NCI-H1105 (cell line): ENCODE results near the gene ARL5C.
"Not testable (repeated sequence)": the region's sequence is repeated elsewhere in the genome, so short reads cannot be mapped to it uniquely, and the experiment has no call there.

Experiments
- DNase-seq: peaks from one replicate; lab custom pipeline; 2025; lab: John Stamatoyannopoulos, UW

The ARL5C gene

DNA sequence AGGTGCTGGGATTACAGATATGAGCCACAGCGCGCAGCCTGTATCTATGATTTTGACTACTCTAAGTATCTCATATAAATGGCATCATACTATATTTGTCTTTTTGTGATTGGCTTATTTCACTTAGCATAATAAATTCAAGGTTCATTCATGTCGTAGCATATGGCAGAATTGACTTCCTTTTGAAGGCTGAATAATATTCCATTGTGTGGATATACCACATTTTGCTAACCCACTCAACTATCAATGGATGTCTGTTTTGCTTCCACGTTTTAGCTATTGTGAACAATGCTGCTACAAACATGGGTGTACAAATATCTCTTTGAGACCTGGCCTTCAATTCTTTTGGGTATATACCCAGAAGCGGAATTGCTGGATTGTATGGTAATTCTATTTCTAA, 24.7 kb downstream of the ARL5C start:
- DNase-seq = no peak

DNA sequence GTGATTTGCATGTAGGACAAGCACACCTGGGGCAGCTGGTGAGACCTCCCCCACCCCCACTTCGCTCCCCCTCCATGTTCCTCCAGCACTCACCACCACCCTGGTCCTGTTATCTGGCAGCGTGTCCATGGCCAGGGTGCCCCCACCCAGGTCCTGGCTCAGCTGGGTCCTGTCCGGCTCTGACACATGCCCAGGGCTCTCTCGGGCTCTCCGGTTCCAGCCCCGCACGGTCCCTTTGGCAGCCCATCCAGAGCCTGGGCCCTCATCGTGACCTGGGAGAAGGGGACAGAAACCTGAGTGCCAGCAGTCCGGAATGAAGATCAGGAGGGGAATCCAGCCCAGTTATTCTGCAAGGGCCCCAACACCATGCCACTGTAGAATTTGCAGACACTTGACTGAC, 26.4 kb downstream of the ARL5C start:
- no peak for DNase-seq

DNA sequence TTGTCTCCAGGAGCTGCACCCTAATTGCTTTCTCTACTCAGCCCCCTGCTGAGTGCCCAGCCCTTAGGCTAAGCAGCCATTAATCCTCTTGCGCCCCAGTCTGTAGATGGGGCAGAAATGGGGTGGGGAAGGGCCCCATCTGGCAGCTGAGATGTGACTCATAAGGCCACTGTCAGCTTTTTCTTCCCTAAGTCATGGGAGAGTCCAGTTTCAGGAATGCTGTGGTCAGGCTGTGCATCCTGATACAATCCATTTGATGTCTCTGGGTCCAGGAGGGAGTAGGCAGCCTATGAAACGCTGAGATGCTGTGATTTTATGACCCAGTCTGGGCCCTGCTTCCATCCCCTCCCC, 26.8 kb downstream of the ARL5C start:
- no peak for DNase-seq

DNA sequence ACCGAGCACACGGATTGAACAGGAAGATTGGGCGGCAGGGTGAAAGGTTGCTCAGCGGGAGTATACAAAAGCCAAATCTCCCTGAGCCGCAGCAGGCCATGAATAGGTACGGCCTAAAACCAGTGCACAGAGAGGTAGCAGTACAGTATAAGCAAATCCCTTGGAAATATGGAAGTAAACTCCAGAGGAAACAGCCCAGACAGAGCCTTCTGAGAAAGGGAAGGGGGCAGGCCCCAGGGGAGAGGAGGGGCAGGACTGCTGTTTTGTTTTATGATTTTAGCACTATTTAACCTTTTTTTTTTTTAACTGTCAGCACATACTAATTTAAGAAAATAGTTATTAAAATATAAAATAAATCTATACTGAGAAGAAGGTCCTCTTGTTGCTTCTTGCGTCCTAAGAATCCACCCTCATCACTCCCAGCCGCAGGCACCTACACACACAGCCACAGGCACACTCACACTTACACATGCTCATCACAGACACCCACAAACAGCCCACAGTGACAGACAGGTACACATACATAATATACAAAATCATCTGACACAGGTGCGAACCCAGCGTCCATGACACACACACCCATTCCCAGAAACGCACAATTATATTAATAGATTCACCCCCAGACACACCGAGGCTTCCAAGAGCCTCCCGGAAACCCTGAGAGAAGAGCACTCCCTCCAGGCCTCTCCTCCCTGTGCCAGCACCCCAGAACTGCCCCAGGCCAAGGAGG, 27.4 kb downstream of the ARL5C start:
- DNase-seq = no peak

DNA sequence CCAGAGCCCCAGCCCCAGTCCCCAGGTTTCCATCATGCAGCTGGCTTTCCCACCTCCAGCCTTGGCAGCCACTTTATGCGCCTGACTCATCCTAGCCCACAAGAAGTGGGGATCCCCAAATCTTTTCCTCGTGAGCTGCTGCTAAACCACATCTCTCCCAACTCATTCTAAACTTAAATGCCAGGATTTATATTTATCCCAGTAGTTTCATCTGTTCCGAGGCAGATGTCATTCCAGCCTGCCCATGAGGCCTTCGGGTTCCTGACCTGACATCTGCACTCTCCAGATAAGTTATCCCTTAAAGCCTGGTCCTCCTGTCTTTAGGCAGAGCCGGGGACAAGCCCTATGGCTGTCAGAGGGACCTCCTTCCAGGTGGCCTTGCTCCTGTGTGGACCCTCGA, 31.1 kb downstream of the ARL5C start:
- no peak for DNase-seq

DNA sequence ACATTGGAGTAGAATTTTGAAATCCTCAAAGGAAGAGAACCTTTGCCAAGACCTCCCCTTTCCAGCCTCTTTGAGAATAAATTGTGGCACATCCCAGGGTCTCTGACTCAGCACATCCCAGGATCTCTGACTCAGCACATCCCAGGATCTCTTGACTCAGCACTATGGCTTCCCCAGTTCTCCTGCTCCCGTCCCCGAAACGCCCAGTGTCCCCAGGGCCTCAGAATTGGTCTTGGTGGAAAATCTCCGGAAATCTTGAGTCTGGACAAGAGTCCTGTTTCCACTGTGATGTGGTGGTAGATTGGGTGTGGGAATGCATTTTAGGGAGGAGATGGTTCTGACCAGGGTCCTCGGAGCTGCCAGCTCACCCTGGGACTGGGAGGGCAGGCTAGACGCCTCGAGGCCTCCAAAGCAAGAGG, 33.8 kb downstream of the ARL5C start:
- DNase-seq = no peak

DNA sequence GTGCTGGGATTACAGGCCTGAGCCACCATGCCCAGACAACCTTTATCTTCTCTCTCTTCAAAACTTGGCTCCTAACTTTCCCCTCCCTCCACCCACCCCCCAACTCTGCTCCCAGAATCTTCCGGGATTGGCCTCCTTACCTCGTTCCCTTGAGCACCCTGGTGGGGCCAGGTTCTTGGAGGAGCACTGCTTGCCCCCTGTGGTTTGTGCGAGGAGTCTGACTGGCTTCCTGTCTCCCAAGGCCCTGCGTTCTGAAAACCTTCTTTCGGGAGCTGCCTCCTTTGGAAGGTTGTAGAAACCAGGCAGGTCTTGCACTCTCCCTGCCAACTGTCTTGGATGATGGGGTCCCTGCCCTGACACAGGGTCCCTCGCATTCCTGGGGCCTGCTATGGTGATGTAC, 34.3 kb downstream of the ARL5C start:
- DNase-seq = no peak

DNA sequence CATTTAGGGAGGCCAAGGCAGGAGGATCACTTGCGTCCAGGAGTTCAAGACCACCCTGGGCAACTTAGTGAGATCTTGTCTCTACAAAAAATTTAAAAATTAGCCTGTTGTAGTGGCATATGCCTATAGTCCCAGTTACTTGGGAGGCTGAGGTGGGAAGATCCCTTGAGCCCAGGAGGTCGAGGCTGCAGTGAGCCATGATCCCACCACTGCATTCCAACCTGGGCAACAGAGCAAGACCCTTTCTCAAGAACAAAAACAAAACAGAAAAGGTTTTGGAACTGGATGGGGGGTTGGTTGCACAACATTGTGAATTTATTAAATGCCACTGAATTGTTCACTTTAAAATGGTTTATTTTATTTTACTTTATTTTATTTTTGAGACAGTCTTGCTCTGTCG, 35.8 kb downstream of the ARL5C start:
- no peak for DNase-seq

DNA sequence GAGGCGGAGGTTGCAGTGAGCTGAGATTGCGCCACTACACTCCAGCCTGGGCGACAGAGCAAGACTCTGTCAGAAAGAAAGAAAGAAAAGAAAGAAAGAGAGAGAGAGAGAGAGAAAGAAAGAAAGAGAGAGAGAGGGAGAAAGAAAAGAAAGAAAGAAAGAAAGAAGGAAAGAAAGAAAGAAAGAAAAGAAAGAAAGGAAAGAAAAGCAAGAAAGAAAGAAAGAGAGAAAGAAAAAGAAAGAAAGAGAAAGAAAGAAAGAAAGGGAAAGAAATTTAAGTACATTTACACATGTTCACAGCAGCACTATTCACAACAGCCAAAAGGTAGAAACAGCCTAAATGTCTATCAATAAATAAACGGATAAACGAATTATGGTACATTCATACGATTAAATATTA, 36.4 kb downstream of the ARL5C start:
- DNase-seq = not testable (repeated sequence)

DNA sequence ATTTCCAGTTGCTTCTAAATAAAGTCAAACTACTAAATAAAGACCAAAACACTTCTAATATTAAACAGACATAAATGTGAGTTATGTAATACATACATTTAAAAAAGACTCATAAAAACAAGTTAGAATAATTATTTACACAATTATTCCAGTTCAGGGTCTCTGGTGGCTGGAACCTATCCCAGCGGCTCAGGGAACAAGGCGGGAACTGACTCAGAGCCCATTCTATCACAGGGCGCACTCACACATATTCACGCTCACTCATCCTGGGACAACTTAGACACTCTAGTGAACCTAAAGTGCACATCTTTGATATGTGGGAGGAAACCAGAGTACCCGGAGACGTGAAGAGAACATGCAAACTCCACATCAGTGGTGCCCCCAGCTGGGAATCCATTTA, 39.5 kb downstream of the ARL5C start:
- DNase-seq = no peak

DNA sequence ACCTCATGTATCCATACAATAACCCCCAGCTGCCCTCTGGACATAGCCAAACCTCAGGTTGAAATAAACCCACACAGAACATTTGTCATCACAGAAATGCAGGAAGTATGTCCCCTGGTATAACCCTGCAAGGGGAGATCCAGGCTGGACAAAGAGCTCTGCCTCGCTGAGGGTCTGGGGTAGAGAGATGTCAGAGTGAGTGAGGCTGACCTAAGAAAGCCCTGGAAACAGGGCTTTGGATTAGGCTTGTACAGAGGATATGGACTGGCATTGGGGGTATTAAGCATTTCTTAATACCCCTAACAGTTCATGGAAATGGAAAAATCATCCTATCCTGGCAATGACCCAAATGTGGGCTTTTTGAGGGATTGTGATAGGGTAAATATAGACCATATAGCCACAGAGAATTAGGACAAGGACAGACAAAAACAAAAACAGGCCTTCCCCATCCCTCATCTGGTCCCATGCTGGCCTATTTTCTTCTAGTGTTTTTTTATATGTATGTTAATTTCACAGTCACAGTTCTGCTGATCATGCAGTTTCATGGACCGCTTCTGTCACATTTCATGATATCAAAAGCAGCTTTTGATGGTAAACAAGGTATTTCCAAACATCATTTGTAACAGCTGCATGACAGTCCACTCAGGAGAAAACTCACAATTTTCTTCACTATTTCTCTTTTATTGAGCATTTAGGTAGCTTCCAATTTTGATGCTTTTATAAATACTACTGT, 40.7 kb downstream of the ARL5C start:
- no peak for DNase-seq

DNA sequence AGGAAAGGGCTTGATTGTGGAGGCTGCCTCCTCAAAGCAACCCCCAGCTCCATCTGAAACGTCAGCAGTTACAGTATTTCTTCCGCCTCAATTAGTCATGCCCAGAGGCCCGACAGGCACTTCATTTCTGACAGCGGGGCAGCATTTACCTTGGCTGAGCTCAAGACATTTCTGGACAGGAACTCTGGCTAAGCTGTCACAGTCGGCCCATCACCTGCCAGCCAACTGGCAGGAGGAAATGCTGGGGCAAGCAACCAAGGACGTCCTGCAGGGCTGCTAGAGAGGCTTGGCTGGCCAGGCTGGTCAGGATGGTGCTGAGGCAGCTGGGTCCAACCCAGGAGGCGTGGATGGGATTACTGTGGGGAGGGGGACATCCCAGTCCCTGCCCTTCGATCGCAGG, 42.3 kb downstream of the ARL5C start:
- no peak for DNase-seq

DNA sequence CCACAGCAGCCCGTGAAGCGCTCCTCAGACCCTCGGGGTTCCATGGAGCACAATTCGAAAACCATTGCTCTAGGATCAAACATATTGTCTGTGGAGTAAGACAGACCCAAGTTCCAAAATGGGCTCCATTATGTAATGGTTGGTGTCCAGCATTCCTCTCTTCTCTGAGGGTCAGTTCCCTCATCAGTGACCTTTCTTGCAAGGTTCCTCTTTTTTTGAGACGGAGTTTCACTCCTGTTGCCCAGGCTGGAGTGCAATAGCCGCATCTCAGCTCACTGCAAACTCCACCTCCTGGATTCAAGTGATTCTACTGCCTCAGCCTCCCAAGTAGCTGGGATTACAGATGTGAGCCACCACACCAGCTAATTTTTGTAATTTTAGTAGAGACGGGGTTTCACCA, 43.0 kb downstream of the ARL5C start:
- no peak for DNase-seq

DNA sequence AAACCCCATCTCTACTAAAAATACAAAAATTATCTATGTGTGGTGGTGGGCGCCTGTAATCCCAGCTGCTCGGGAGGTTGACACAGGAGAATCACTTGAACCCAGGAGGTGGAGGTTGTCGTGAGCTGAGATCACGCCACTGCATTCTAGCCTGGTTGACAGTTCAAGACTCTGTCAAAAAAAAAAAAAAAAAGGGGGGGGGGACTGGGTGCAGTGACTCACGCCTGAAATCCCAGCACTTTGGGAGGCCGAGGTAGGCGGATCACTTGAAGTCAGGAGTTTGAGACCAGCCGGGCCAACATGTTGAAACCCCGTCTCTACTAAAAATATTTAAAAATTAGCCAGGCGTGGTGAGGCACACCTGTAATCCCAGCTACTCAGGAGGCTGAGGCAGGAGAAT, 44.0 kb downstream of the ARL5C start:
- not testable (repeated sequence) for DNase-seq

DNA sequence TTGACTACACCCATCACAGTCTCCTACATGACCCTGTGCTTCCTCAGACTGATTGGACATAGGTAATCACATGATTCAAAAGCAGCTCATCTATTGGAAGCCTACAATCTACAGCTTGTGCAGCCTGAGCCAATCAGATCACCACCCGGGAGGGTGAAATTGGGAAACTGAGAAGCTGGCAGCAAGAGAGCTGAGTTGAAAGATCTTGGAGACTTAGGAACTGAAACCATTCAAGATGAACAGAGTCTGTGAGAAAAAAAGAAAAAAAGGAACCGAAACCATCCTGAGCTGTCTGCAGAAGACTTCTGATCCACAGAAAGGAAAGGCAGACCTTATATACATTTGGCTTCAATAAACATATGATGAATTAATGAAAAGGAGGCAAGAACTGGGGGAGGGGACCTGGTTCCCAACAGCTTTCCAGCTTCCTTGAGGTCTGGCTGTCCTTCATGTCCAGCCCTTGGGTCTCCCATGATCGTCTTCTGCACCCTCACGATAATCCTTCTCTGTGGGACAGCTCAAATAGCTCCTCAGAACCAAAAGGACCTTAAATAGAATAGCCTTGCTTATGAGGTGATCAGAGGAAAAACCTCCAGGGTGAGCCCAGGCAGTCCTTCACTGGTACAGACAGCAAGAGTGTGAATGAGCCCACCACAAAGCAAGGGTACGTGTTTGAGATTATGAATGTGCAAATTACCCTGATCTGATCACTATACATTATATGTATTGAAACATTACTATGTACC, 47.1 kb downstream of the ARL5C start:
- no peak for DNase-seq

DNA sequence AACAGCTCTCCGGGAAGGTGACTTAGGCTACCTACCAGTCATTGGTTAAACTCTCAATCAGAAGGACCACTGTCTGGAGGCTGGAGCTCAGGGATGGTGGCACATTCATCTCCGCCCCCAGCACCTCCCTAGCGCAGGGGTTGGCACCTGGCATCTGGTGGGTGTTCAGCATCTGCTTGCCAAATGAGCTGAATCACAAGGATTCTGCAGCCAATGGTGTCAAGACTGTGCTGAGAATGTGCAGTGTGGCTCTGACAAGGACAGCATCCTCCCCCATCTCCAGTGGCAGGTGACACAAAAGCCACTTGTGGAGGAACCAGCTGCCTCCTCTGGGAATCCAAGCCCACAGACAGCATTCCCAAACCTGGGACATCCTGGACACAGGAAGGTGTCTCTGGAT, 49.7 kb downstream of the ARL5C start:
- DNase-seq = no peak

DNA sequence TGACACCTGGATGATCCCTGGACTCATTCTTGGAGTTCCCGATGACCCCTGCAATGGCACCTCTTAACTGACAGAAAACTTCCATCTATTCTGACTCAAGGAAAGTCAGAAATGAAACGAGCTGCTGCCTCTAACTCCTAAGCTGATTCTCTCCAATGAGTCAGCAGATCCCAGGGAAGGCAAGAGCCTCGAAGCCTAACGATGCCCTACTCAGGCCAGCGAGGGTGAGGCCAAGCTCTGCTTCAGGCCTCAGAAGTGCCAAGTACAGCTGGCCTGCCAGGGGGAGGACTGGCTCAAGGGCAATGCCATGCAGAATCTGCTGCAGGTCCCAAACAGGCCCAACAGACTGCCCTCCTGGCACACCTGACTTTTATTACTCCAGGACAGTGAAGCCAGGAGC, 50.8 kb downstream of the ARL5C start:
- DNase-seq = no peak

DNA sequence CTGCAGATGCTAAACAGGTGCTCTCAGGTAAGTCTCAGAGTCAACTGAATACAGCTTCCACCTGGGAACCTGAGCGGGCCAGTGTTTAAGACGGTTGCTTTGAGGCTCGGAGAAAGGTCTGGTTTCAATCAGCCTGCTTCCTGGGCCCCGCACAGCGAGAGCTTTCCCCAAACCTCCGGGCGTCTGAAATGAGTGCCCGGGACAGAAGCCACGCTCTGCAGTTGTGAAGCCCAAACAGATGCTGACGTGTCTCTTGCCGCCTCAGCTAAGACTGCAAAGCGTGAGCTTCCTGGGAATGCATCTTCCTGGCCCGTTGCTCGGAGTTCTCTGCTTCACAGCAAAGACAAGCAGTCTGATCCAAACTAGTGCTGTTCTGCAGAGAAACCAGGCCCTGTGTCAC, 51.2 kb downstream of the ARL5C start:
- no peak for DNase-seq

DNA sequence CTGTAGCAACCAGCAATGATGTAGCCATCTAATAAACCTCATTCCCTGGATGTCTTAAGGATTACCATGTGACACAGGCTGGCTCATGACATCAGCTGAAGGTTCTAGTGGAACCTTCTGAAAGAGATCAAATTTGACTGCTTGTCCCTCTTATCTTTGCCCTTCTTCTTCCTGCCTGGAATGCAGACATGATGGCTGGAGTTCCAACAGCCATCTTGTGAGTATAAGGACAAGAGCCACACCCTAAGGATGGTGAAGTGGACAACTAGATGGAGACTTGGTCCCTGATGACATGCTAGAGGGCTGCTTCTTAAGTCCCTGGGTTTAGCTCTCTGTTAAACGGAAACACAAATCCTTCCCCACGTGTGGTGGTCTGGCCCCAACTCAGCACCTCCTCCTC, 52.1 kb downstream of the ARL5C start:
- no peak for DNase-seq

DNA sequence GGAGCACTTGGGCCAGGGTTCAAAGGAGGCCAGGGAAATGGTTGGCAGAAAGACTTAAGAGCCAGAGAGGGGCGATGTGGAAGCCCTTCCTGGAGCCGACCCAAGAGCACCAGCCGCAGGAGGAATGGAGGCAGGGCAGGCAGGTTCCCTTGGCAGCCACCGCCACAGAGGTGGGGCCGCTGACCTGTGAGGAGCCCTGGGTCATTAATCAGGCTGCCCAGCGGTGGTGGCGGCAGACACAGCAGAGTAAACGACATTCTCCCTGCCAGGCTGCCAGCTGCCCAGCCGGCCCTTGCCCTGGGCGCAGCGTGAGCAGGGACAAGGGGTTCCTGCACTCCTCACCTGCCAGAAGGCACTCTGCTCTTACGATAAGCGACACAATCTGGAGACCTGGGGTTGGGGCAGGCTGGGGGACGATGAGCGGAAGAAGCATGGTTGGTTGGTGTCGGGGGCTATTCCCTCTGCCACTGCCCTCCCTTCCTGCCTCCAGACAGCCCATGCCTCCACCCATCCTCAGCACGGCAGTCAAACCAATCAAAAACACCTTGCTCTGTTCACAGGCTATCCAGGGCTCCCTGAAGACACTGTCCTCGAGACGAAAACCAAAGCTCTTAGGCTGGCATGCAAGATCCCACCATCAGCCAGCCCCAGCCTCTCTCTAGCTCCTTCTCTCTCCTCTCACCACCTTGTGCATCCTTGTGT, 55.4 kb downstream of the ARL5C start:
- no peak for DNase-seq

DNA sequence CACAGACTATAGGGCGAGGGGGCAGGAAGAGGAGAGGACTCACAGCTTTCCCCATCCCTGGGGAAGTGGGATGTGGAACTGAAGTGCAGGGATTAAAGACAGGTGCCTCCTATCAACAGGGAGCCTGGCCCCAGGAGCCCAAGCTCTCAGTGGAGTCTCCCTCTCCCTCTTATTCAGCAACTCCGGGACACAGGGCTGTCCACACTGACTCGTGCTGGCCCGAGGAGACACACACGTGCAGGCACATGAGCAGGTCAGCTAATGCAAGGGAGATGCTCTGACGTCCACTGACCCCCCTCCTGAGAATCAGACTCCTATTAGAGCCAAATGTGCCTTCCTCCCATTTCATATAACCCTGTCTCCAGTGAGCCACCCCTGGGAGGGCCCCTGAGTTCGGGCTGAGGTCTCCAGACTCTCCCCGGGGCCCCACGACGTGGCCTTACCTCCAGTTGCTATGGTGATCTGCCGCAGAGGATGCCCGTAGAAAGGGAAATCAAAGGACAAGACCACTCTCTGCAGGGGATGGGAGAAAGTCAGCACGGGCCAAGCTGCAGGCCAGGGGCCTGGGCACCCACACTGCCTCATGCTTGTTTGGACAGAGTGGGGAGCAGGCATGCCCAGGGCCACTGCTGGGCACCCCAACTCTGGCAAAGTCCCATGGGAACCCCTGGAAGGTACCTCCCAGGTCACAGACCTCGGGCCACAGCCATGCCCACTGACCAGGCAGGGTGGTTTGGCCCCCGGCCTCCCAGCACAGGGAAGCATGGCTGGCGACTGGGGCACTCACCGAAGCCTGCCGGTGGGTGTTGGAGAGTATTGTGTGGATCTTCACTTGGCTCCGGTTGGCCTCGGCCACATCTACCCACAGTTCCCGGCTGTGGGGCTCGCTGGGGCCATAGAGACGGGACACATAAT, 57.2 kb downstream of the ARL5C start:
- DNase-seq = no peak

DNA sequence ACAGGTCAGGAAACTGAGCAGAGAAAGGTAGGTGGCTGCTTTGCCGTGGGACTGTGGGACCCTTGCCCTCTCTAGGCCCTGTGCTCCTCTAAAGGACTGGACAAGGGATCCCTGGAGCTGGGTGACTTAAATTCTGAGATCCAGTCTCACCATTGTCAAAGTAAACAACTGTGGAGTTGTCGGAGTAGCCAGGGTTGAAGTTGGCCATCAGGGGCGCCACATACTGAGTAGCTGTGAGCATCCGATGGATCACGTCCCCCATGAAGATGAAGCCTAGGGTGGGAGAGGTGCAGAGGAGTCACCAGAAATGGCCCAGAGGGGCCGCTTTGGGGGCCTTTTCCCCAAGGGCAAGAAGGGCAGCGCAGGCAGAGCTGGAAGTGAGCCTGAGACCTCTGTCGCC, 58.0 kb downstream of the ARL5C start:
- DNase-seq = no peak
